ENCODE data around the gene TMCC3. TPM values are rescaled to one million over a fixed set of nuclear protein-coding genes. Genes with fewer than 3 reads are reported as not detected.

TMCC3 gene
- total RNA-seq, 1 experiment from 2014 or later = 4.0 TPM

DNA sequence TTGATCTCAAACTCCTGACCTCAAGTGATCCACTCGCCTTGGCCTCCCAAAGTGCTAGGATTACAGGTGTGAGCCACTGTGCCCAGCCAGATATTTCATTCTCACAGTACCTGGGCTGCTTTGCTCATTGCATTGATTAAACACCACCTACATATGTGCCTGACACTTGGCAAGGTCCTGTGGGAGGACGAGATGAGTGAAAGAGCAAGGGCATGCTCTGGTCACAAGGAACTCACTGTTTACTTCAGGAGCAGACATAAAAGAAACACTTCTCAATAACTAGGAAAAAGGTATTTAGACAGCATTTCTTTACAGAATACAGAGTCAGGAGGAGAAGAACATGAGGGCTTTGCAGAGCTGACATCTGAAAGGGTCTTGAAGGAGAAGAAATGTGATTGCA, 91.7 kb downstream of the TMCC3 start:
- Mint-ChIP-seq H3K36me3 (ENCODE audit: insufficient read depth, unreplicated experiment) (no peaks in the 10 kb centered on the region), H3K4me1 (ENCODE audit: low read depth, unreplicated experiment) (peaks cover 69% of the 10 kb centered on the region), H3K9me3 (ENCODE audit: low read depth, unreplicated experiment) (peaks cover 4% of the 10 kb centered on the region), H3K27me3 (ENCODE audit: unreplicated experiment) (no peaks in the 10 kb centered on the region), H3K4me3 (ENCODE audit: low read depth, unreplicated experiment) (no peak overlapping the region), H3K27ac (ENCODE audit: unreplicated experiment) (no peak overlapping the region)
- intact Hi-C loops (cut with micrococcal nuclease; ENCODE audit: unreplicated experiment) = no loop called here
- no peak for DNase-seq
- no TSS peak for BruUV-seq (replicated peaks)
- CTCF ChIA-PET = no interaction called here
- TF ChIP-seq, protein P1, sequence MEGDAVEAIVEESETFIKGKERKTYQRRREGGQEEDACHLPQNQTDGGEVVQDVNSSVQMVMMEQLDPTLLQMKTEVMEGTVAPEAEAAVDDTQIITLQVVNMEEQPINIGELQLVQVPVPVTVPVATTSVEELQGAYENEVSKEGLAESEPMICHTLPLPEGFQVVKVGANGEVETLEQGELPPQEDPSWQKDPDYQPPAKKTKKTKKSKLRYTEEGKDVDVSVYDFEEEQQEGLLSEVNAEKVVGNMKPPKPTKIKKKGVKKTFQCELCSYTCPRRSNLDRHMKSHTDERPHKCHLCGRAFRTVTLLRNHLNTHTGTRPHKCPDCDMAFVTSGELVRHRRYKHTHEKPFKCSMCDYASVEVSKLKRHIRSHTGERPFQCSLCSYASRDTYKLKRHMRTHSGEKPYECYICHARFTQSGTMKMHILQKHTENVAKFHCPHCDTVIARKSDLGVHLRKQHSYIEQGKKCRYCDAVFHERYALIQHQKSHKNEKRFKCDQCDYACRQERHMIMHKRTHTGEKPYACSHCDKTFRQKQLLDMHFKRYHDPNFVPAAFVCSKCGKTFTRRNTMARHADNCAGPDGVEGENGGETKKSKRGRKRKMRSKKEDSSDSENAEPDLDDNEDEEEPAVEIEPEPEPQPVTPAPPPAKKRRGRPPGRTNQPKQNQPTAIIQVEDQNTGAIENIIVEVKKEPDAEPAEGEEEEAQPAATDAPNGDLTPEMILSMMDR (IDR thresholded peaks at IDR 0.05; ENCODE audit: unreplicated experiment) = no peak

DNA sequence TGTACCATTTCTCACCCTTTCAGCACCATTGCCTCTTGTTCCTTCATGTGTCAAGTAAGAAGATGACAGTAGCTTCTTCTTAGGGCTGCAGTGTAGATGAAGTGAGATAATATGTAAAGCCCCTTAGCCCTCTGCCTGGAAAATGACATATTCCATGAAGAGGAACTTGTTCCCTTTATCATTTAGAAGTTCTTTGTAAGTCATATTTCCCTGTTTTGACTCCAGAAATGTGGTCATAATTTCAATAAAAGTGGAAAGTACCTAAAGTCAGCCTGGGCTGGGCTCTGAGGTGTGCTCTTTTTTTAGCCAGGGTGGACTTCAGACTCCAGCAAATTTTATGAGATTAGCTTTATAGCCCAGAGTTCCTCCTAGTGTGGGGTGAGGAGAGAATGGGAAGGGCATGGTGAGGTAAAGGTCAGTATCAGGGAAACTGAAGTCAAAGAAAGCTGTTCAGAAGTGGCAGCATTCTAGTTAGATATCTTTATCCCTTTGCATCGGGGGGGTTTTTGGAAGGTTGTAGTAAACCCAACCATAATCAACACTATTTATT, 92.5 kb downstream of the TMCC3 start:
- Mint-ChIP-seq H3K36me3 (ENCODE audit: insufficient read depth, unreplicated experiment) (no peaks in the 10 kb centered on the region), H3K27ac (ENCODE audit: unreplicated experiment) (peak overlapping the region; percentile 45), H3K9me3 (ENCODE audit: low read depth, unreplicated experiment) (peaks cover 4% of the 10 kb centered on the region), H3K27me3 (ENCODE audit: unreplicated experiment) (no peaks in the 10 kb centered on the region), H3K4me3 (ENCODE audit: low read depth, unreplicated experiment) (no peak overlapping the region), H3K4me1 (ENCODE audit: low read depth, unreplicated experiment) (peaks cover 73% of the 10 kb centered on the region)
- TF ChIP-seq, protein P1 (IDR thresholded peaks at IDR 0.05; ENCODE audit: unreplicated experiment) = no peak
- CTCF ChIA-PET = no interaction called here
- DNase-seq = no peak
- intact Hi-C loops (cut with micrococcal nuclease; ENCODE audit: unreplicated experiment) = no loop called here
- BruUV-seq (replicated peaks) = no TSS peak

DNA sequence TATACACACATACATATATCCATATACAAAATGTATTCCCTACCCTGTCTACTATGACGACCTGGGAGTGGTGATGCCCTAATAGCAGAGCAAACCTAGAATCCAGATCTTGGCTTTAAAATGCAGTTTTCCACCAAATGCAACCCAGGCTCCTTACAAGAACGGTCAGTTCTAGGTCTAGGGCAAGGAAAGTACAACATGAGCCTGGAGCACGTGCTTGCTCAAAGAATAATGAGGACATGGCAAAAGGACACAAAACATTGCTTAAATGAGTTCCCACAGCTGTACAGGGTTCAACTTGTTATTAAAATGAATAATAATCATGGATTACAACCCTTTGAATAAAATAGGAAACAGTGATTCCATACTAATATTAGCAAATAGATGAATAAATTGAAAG, 94.7 kb downstream of the TMCC3 start:
- intact Hi-C loops (cut with micrococcal nuclease; ENCODE audit: unreplicated experiment) = no loop called here
- Mint-ChIP-seq H3K27ac (ENCODE audit: unreplicated experiment) (no peak overlapping the region), H3K9me3 (ENCODE audit: low read depth, unreplicated experiment) (peaks cover 4% of the 10 kb centered on the region), H3K4me3 (ENCODE audit: low read depth, unreplicated experiment) (no peak overlapping the region), H3K36me3 (ENCODE audit: insufficient read depth, unreplicated experiment) (no peaks in the 10 kb centered on the region), H3K27me3 (ENCODE audit: unreplicated experiment) (no peaks in the 10 kb centered on the region), H3K4me1 (ENCODE audit: low read depth, unreplicated experiment) (peaks cover 69% of the 10 kb centered on the region)
- TF ChIP-seq, protein P1 (IDR thresholded peaks at IDR 0.05; ENCODE audit: unreplicated experiment) = no peak
- no TSS peak for BruUV-seq (replicated peaks)
- CTCF ChIA-PET = no interaction called here
- DNase-seq = no peak

DNA sequence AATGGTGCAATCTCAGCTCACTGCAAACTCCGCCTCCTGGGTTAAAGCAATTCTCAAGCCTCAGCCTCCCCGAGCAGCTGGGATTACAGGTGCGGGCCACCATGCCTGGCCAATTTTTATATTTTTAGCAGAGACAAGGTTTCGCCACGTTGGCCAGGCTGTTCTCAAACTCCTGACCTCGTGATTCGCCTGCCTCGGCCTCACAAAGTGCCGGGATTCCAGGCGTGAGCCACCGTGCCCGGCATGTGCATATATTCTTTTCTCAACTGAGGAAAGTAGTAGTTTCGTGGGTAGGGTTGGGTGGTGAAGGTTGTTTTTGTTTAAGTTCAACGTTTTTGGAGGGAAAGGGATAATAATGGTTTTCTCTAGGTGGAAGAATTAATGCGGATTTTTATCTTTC, 96.5 kb downstream of the TMCC3 start:
- H3K9me3 Mint-ChIP-seq (ENCODE audit: low read depth, unreplicated experiment) = peaks cover 4% of the 10 kb centered on the region
- no peak overlapping the region for H3K4me3 Mint-ChIP-seq (ENCODE audit: low read depth, unreplicated experiment)
- no TSS peak for BruUV-seq (replicated peaks)
- no peak overlapping the region for H3K27ac Mint-ChIP-seq (ENCODE audit: unreplicated experiment)
- DNase-seq = no peak
- H3K36me3 Mint-ChIP-seq (ENCODE audit: insufficient read depth, unreplicated experiment) = no peaks in the 10 kb centered on the region
- TF ChIP-seq, protein P1 (IDR thresholded peaks at IDR 0.05; ENCODE audit: unreplicated experiment) = no peak
- H3K4me1 Mint-ChIP-seq (ENCODE audit: low read depth, unreplicated experiment) = peaks cover 54% of the 10 kb centered on the region
- CTCF ChIA-PET = interaction anchor here (0.5 to 0.9 kb wide), 3 partner anchors 8 to 199 kb away, joined by 4 to 10 read pairs (median 9); no protein-coding TSS in a partner anchor
- H3K27me3 Mint-ChIP-seq (ENCODE audit: unreplicated experiment) = no peaks in the 10 kb centered on the region
- intact Hi-C loops (cut with micrococcal nuclease; ENCODE audit: unreplicated experiment) = loop anchor here (5.0 kb wide), 1 partner anchor 38 kb away; no protein-coding TSS in a partner anchor
